H1 (cell line): Measurements from ENCODE around the gene LRCH3. TPM values are rescaled to one million over a fixed set of nuclear protein-coding genes. Genes with fewer than 3 reads are reported as not detected.

Experiments used
- CHD2 ChIP-seq: IDR thresholded peaks from 2 replicates; pipeline ENCODE4 v1.6.1; 2012; ENCODE audit warnings: low read length, improper control_type of control experiment
- EZH2 ChIP-seq: fragments of 200-600 bp; sonication (generic); IDR thresholded peaks from 2 replicates; pipeline ENCODE4 v1.7.1; 2012; ENCODE audit warnings: low read depth, mild to moderate bottlenecking, moderate library complexity, low read length, inconsistent platforms; ENCODE audit not compliant: severe bottlenecking
- GABPA ChIP-seq: IDR thresholded peaks from 2 replicates; pipeline ENCODE4 v1.6.1; 2011; ENCODE audit warnings: mild to moderate bottlenecking, low read length, moderate library complexity, borderline replicate concordance; ENCODE audit not compliant: insufficient read depth
- KDM1A ChIP-seq: fragments of 200-600, 300-600 bp; sonication (generic); IDR thresholded peaks from 2 replicates; pipeline ENCODE4 v1.7.1; 2016; ENCODE audit warnings: mild to moderate bottlenecking, low read length, borderline replicate concordance
- polyA plus RNA-seq, 7 experiments: library from polyadenylated mRNA; depleted of rRNA in 3 of 7; stranded (reverse) in 5 of 7; unstranded in 2 of 7; fragments of >200 nt in 5 of 7; fragments of 200-250 nt in 2 of 7; gene quantifications; 1 replicate in 5 of 7; 2 replicates in 1 of 7; 4 replicates in 1 of 7; pipeline versions ENCODE4 v1.2.1 to v1.2.3, GENCODE V29; 2011 to 2013; ENCODE audit warnings: missing spikeins in 2 of 7, mixed read lengths in 2 of 7
- total RNA-seq: library from RNA; stranded (reverse); fragmentation: NEBNext Ultra II Directional; extraction: Animal tissue kit (Norgen Biotek cat#: 25700); gene quantifications from 2 replicates; pipeline ENCODE4 v1.2.1, GENCODE V29; 2021

The LRCH3 gene
- total and polyA plus RNA-seq, 2 of the 8 experiments (the other 6 are each of a cell fraction or from before 2014, with no cell fraction given), result 58.4 to 66.0 TPM

DNA sequence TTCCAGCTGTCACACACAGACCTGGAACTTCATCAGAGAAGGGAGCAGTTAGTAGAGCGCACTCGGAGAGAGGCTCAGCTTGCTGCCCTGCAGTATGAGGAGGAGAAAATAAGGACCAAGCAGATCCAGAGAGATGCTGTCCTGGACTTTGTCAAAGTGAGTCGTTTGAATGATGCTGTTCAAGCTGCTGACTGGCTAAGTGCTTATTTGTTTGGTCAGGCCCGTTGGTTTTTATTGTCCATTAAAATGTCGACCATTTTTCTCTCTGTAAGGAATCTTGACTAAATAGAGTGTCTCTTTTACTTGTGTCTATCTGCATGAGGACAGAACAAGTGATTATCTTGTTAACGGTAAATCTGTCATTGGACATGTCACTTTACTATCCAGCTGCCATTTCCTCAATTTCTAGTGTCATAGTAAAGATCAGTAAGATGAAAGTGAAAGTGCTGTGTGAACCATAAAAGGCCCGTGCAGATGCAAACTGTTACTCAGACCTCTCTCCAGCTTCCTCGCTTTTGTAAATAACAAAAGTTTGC lies 56.9 kb downstream of the LRCH3 start (continued):
- TF ChIP-seq CHD2 (no peak), EZH2 (no peak), KDM1A (no peak), GABPA (no peak)
